ENCODE data around the gene ASIC4.

The ASIC4 gene

DNA sequence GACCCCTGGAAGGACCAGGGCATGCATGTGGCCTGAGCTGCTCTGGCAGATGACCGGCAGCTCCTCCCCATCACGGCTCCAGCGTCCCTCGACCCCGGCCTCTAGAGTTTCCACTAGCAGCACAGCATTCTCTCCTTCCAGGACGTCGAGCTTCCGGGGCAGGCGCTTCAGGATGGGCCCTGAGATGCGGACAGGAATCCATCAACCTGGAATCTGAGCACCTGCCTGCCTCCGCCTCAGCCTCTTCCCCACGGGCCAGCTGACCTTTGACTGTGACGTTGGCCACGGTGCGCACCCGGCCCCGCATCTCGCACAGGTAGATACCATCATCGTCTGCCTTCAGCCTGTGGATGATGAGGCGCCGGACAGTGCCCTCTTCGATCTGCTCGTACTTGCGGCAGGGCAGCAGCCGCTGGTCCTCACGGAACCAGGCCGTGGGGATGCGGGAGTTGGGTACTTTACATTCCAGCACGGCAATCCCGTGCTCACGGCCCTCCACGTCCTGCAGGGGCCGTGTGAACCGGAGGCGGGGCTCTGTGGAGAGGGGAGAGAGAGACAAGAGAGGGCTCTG, 53.6 kb downstream of the ASIC4 start:
- DNase-seq (ENCODE audit: low read depth, low spot score) = no peak

DNA sequence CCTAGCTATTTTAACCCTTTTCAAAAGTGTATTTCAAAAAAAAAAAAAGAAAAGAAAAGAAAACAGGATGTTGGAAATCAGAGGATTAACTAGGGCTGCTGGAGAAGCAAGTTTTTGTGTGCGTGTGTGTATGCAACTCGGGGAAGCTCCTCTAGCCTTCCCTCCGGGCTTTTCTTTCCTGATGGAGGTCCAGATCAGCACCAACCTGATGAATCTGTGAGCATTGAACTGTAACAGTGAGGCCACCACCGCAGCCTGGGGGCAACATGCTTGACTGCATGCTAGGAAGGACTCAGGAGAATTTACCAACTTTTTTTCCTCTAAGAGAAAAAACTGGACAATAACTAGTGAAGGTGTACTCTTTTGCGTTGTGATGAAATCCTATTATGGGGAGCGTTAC, 54.8 kb downstream of the ASIC4 start:
- DNase-seq (ENCODE audit: low read depth, low spot score) = no peak

DNA sequence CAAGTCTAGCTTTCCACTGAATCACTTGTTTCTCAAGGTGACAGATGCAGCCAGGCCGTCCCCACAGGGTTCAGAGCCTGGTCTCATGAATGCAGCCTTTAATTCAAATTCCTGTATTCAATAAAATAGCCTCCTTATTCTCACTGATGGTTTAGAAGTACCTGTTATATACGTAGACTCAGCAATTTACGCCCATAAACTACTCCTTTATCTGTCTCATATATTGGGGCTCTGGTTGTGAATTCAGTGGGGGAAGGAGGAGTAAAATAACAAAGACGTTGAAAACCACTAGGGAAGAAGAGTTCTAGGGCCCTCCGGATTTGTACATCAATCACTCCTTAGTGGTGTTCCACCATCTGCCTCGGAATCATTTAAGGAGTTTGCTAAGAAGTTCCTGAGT, 55.4 kb downstream of the ASIC4 start:
- no peak for DNase-seq (ENCODE audit: low read depth, low spot score)

DNA sequence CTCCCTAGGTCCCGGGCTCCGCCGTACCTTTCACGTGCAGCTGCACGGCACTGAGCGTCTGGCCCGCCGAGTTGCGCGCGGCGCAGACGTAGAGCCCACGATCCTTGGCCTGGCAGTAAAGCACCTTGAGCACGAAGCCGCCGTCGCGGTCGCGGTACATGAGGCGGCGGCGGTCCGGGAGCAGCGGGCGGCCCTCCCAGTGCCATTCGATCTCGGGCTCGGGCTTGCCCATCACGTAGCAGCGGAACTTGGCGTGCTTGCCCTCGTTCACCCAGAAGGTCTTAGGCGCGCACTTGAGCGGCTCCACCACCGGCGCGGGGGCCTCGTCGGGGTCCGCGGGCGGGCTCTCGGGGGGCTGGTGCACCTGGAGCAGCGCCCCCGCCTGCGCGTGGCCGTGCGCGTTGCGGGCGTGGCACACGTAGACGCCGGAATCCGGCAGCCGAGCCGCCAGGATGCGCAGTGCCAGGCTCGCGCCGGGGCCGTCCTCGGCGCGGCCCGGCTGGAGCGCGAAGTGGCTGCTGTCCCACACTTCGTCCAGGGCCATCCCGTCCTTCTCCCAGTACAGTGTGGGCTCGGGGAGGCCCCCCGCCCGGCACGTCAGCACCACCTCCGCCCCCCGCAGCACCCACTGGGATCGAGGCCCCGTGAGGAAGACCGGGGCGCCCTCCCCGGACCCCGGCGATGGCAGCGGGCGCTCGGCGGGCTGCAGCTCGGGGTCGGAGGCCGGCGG, 56.1 kb downstream of the ASIC4 start:
- no peak for DNase-seq (ENCODE audit: low read depth, low spot score)

DNA sequence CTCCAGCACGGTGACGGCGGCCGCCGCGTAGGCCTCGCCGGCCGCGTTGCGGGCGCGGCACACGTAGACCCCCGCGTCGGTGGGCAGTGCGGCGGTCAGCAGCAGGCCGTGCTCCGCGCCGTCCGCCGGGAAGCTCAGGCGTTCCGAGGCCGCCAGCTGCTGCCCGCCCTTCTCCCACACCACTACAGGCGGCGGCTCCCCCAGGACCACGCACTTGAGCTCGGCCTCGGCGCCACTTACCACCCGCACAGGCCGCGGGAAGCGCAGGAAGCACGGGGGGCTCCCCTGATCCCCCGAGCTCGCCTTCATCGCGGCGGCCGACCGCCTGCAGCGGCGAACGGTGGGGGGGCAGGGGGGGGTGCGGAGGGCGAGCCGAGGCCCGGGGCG, 56.6 kb downstream of the ASIC4 start:
- no peak for DNase-seq (ENCODE audit: low read depth, low spot score)

DNA sequence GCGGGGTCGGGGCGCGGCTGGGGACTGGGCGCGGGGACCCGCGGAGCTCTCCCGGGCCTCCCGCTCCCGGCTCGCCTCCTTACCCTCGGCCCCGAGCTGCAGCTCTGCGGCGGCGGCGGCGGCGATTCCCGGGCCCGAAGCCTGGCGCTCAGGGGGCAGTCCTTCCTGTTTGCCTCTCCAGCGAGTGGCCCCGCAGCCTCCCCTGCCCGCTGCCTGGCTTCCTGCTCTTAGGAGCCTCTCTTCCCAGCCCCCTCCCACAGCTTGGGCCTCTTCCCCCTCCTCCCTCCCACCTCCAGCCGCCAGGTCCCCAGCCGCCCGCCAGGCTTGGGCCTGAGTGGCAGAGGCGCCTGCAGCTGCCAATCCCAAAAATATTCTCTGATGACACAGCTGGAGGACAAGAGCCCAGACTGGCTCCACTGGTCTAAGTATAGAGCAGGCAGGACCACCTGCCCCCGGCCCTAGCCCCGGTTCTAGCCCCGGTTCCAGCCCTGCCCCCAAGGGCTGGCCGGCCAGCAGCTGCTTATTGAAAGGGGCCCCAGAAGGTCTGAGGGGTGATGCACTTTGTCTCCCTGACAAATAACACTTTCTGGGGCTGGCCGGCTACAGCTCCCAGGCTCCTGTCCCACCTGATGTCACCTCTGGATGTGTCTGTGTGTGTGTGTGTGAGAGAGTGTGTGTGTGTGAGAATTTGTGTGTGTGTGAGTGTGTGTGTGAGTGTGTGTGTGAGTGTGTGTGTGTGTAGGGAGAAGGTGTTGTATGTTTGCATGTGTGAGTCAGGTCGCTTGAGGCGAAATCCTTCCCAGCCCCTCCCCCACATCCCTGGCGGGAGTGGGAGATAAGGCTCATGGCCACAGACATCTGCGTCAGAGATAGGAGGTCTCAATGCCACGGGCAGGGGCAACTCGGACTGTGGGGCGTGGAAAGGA, 57.3 kb downstream of the ASIC4 start, which contains the start of gene OBSL1:
Gene OBSL1, minus strand, starts transcription at position 229 of the 926 bp plus-strand sequence. CDS start 307 bp downstream, outside the sequence.
- DNase-seq (ENCODE audit: low read depth, low spot score) = no peak

DNA sequence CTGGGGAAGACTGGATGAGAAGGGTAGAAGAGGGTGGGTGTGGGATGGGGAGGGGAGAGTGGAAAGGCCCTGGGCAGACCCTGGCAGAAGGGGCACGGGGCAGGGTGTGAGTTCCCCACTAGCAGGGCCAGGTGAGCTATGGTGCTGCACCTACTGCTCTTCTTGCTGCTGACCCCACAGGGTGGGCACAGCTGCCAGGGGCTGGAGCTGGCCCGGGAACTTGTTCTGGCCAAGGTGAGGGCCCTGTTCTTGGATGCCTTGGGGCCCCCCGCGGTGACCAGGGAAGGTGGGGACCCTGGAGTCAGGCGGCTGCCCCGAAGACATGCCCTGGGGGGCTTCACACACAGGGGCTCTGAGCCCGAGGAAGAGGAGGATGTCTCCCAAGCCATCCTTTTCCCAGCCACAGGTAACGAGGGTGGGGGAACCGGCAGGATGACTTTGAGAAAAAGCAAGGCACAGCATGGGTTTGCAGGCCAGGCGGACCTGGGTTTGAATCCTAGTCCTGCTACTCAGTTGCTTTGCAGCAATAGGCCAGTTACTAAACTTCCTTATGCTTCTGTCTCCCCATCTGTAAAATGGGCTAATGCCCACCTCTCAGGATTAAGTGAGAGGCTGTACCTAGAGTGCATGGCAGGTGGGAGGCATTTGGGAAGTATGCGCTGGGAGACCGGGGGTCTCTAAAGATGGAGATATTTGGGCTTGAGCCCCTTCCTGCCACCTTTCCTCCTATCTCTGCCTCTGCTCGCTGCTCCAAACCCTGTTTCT, 58.1 kb downstream of the ASIC4 start, which contains the start of gene INHA:
Gene INHA, plus strand, starts transcription at position 74 of the 765 bp plus-strand sequence. Its CDS starts 65 bp downstream, at position 139.
- no peak for DNase-seq (ENCODE audit: low read depth, low spot score)

DNA sequence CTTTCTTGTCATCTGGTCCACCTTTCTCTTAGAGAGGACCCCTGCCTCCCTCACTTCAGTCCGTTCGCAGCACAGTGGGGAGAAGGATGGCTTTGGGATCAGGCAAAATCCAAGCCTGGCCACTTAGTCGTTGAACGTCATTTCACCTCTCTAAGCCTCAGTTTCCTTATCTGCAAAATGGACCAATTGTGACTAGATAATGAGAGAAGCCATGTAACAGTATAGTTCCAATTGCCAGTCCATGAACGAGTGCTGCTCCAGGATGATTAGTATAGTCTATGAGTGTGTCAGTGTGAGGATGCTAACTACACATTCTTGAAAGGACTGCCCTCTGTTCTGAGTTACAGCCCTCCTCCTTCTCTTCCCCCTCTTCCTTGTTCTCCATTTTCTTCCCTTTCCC, 58.9 kb downstream of the ASIC4 start:
- no peak for DNase-seq (ENCODE audit: low read depth, low spot score)

DNA sequence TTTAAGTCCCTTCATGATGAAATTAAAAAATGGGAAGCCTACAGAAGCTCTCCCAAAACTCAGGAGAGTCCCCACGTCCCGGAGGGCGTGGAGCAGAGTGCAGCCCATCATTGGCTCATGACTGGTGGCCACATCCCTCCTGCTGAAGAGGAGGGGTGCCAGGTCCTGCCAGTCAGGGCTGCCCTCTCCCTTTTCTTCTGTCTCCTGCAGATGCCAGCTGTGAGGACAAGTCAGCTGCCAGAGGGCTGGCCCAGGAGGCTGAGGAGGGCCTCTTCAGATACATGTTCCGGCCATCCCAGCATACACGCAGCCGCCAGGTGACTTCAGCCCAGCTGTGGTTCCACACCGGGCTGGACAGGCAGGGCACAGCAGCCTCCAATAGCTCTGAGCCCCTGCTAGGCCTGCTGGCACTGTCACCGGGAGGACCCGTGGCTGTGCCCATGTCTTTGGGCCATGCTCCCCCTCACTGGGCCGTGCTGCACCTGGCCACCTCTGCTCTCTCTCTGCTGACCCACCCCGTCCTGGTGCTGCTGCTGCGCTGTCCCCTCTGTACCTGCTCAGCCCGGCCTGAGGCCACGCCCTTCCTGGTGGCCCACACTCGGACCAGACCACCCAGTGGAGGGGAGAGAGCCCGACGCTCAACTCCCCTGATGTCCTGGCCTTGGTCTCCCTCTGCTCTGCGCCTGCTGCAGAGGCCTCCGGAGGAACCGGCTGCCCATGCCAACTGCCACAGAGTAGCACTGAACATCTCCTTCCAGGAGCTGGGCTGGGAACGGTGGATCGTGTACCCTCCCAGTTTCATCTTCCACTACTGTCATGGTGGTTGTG, 60.4 kb downstream of the ASIC4 start:
- no peak for DNase-seq (ENCODE audit: low read depth, low spot score)

DNA sequence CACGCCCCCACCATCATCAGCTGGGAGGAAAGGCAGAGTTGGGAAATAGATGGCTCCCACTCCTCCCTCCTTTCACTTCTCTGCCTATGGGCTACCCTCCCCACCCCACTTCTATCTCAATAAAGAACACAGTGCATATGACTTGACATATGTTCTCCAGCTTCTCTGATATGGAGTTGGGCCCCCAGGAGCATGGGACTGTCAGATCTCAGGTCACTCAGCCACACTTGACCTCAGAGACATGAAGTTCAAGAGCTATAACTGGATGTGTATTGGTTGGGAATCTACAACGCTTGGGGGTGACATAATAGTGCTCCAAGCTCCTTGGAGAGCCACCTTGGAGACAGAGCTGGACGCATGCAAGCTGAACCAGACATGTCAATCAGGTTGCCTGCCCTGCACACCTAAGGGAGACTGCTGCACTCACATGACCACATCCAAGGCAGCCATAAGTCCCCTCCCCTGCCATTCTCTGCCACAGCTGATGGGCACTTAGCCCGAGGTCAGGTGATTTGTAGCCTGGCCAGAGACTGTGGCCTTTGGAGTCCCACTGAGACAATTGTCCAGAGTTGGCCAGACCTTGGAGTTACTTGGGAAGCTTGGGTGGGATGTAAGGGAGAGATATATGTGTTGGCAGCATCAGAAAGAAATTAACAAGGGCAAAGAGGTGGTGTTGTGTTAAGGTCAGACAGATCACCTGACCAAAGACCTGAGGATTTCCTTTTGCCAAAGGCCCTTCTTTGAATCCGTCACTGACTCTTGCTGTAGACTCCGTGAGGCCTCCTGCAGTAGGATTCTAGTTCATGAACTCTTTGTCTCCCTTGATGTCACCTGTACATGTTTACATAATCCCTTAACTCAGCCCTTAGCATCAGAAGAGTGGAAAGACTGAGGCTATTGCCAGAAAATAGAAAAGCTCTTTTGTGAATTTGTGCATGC, 61.6 kb downstream of the ASIC4 start:
- no peak for DNase-seq (ENCODE audit: low read depth, low spot score)

DNA sequence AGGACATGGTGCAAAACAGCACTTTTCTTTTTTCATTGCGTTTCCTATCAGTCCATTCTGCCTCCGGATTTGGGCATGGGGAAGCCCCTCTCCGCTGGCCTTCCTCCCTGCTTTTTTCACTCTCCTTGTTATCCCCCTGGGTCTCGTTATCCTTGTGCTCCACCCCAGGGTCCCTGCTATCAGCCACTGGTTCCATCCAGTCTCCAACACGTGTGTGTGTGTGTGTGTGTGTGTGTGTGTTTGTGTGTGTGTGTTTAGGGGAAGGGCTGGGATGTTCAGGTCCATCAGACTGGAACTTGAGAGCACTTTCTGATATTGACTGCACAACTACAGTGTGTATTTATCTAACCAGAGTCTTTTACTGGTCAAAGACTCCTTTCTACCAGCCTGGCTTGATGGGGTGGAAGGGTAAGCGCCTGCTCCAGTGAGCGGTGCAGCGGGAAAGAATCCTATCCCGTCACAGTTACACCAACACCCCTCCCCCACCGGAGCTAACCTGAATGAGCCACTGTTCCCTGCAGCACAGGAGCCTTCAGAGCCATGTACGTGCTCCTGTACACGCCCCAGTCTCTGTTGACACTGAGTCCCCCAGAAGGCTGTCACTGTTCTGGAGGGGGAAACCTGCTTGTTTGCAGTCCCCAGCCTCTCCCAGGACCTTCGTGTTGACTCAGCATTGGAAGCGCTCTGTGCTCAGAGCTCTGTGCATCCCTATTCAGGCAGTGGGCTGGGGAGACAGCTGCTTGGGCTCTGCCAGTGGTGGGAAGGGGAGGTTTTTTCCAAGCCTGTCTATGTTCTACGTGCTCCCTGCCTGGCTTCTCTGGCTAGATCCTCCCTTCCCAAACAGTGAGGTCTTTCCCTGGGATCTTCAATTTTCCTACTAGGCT, 62.5 kb downstream of the ASIC4 start:
- no peak for DNase-seq (ENCODE audit: low read depth, low spot score)

DNA sequence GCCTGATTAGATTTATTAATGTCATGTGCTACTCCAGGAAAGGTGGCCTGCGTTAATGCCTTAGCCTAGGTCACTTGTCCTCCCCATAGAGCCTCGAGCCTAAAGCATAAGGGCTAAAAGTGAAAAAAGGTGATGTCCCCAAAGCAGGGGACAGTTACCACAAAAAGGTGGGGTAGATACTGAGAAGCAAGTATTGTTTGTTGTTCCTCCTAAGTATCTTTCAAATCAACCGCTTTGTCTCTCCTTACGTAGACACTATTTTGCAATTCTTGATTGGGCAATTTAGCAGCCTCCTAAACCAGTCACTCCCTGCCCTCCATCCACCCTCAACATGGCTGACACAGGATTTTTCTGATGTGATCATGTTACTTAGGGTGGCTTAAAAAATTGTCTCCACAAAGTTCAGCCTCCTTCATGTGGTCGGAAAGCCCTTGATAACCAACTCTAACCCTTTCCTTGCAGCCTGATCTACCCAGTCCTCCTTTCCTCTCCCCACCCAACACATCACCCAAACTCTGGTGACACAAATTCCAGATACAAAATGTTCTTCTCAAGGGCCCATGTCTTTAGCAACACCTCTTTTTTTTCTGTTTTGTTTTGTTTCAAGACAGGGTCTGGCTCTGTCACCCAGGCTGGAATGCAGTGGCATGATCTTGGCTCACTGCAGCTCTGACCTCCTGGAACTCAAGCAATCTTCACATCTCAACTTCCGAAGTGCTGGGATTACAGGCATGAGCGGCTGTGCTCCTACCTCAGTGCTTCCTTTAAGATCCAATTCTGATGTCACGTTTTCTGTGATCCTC, 64.7 kb downstream of the ASIC4 start:
- no peak for DNase-seq (ENCODE audit: low read depth, low spot score)

DNA sequence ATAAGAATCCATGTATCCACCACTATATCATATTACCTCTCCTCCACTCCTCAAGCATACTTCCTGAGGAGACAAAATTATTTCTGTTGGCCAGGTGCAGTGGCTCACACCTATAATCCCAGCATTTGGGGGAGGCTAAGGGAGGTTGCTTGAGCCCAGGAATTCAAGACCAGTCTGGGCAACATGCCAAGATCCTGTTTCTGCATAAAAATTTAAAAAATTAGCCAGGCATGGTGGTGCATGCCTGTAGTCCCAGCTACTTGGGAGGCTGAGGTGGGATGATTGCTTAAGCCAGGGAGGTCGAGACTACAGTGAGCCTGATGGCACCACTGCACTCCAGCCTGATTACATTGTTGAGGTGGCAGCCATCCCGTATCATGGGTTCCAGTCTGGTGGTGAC, 67.1 kb downstream of the ASIC4 start:
- no peak for DNase-seq (ENCODE audit: low read depth, low spot score)

Measured in iPS DF 19.7 (cell line).